RWPE2 (cell line): ENCODE data around the gene HECTD4.

ENCODE experiments used
- ATAC-seq: fragments of 200-7000 bp; cut with Tn5 transposase; 3 replicates; pipeline ENCODE4 v1.9.1; 2021; ENCODE audit warnings: low read depth
- DNase-seq: peaks from one replicate; pipeline ENCODE4 v3.0.0-alpha.2; 2020; ENCODE audit warnings: low spot score
- H3K27ac ChIP-seq: fragments of 450-650 bp; 2 replicates; pipeline ENCODE4 v1.5.1; 2017; ENCODE audit warnings: mild to moderate bottlenecking; ENCODE audit not compliant: poor library complexity, severe bottlenecking
- H3K27me3 ChIP-seq: fragments of 250-450 bp; sonication (Bioruptor Pico); 2 replicates; pipeline ENCODE4 v1.5.1; 2021; ENCODE audit warnings: mild to moderate bottlenecking, moderate library complexity; ENCODE audit not compliant: insufficient read depth, poor library complexity, severe bottlenecking
- H3K36me3 ChIP-seq: fragments of 250-450 bp; sonication (Bioruptor Pico); 2 replicates; pipeline ENCODE4 v1.5.1; 2020; ENCODE audit warnings: low read depth, mild to moderate bottlenecking, moderate library complexity
- H3K4me1 ChIP-seq: fragments of 250-450 bp; sonication (Bioruptor Pico); 2 replicates; pipeline ENCODE4 v1.5.1; 2021; ENCODE audit warnings: mild to moderate bottlenecking, moderate library complexity; ENCODE audit not compliant: insufficient read depth, poor library complexity, severe bottlenecking
- H3K4me3 ChIP-seq: fragments of 250-450 bp; sonication (Bioruptor Pico); 2 replicates; pipeline ENCODE4 v1.5.1; 2021; ENCODE audit warnings: mild to moderate bottlenecking, moderate library complexity; ENCODE audit not compliant: severe bottlenecking
- H3K9me3 ChIP-seq: fragments of 250-450 bp; sonication (Bioruptor Pico); 2 replicates; pipeline ENCODE4 v1.5.1; 2021; ENCODE audit warnings: mild to moderate bottlenecking, moderate library complexity; ENCODE audit not compliant: severe bottlenecking
- TF ChIP-seq, protein P1 (sequence below): fragments of 450-650 bp; IDR thresholded peaks from one replicate; pipeline ENCODE4 v1.5.1; 2017; ENCODE audit warnings: mild to moderate bottlenecking, moderate library complexity; ENCODE audit not compliant: poor library complexity, severe bottlenecking

Gene HECTD4

DNA sequence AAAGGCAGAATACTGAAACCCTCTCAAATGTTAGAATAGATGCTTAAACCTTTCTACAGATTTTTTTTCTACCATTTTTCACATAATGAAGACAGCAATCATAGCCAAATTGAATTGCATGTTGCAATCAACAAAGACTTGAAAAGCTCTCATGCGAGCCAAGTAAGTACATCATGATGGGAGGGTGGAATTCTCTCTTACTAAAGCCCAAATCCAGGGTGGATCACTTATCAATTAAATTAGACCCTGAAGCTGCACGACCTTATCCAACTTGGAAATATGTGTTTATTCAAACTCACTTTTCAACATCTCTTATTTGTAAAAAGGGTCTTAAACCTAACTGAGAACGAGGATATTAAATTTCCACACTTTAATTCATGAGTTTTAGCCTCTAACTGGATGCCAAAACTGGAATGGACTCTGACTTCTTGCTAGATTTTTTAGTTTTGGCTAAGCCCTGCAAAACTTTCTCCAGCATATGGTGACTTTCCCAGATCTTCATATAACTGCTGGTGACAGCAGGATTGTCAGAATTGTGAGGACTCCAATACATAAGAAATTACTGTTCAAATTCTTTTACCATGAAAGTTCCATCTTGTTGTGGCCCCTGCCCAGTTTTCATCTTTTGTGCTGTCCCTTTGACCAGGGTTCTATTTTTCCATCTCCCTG, 53.6 kb downstream of the HECTD4 start:
- DNase-seq: no peak
- H3K36me3 ChIP-seq: no peaks in the 10 kb centered on the region
- no peaks in the 10 kb centered on the region for H3K9me3 ChIP-seq
- H3K4me1 ChIP-seq: no peaks in the 10 kb centered on the region
- no peaks in the 10 kb centered on the region for H3K27me3 ChIP-seq
- H3K27ac ChIP-seq: no peak overlapping the region
- no peak overlapping the region for H3K4me3 ChIP-seq
- no peak for ATAC-seq
- TF ChIP-seq, protein P1, sequence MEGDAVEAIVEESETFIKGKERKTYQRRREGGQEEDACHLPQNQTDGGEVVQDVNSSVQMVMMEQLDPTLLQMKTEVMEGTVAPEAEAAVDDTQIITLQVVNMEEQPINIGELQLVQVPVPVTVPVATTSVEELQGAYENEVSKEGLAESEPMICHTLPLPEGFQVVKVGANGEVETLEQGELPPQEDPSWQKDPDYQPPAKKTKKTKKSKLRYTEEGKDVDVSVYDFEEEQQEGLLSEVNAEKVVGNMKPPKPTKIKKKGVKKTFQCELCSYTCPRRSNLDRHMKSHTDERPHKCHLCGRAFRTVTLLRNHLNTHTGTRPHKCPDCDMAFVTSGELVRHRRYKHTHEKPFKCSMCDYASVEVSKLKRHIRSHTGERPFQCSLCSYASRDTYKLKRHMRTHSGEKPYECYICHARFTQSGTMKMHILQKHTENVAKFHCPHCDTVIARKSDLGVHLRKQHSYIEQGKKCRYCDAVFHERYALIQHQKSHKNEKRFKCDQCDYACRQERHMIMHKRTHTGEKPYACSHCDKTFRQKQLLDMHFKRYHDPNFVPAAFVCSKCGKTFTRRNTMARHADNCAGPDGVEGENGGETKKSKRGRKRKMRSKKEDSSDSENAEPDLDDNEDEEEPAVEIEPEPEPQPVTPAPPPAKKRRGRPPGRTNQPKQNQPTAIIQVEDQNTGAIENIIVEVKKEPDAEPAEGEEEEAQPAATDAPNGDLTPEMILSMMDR: no peak

DNA sequence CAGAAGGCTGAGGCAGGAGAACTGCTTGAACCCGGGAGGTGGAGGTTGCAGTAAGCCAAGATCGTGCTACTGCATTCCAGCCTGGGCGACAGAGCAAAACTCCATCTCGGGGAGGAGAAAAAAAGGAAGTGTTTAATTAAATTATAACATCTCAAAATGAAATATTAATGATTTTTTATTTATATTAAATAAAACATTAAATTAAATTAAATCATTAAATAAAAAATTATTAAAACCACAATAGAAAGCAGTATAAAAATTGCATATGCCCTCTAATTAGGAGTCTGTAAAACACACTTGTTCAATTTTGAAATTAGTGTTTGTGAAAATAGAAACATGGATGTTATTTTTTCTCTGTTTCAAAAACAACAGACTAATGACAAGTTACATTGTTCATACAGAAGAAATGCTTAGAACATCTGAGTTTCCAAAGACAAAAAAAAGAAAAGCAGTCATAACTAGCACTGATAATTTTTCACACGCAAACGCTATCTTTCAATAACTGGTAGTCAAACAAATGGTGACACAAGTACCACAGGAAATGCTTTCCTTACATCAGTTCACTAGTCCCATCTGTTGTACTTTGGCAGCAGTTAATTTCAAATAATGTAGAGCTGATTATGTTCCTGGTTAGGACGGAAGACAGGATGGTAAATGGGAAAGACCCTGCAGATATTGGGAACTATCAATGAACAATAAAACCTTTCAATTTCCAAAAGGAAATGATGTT, 54.9 kb downstream of the HECTD4 start:
- Histone ChIP-seq H3K4me3 (no peak overlapping the region), H3K27me3 (no peaks in the 10 kb centered on the region), H3K36me3 (no peaks in the 10 kb centered on the region), H3K9me3 (no peaks in the 10 kb centered on the region), H3K4me1 (no peaks in the 10 kb centered on the region), H3K27ac (no peak overlapping the region)
- DNase-seq (no peak), ATAC-seq (no peak)
- TF ChIP-seq, protein P1: no peak

DNA sequence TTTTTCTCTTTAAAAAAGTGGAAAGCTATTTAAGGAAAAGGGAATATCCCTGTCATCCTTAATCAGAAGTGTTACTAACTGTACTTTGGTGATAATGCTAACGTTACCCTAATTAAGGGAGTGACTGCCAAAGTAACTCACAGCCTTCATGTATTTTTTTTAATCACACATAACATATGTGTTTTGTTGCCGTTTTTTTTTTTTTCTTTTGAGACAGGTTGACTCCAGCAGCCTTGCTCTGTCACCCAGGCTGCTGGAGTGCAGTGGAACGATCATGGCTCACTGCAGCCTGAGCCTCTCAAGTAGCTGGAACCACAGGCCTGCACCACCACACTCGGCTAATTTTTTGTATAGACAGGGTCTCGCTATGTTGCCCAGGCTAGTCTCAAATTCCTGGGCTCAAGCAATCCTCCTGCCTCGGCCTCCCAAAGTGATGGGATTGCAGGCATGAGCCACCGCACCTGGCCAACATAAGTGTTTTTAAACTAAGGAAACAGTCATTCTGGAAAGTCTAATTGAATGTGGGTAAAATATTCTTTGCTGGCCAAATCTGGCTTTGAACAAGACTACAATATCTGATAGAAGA, 56.5 kb downstream of the HECTD4 start:
- no peaks in the 10 kb centered on the region for H3K36me3 ChIP-seq
- H3K27ac ChIP-seq: no peak overlapping the region
- TF ChIP-seq, protein P1: no peak
- DNase-seq (no peak), ATAC-seq (no peak)
- H3K9me3 ChIP-seq: no peaks in the 10 kb centered on the region
- no peaks in the 10 kb centered on the region for H3K4me1 ChIP-seq
- H3K4me3 ChIP-seq: no peak overlapping the region
- no peaks in the 10 kb centered on the region for H3K27me3 ChIP-seq

DNA sequence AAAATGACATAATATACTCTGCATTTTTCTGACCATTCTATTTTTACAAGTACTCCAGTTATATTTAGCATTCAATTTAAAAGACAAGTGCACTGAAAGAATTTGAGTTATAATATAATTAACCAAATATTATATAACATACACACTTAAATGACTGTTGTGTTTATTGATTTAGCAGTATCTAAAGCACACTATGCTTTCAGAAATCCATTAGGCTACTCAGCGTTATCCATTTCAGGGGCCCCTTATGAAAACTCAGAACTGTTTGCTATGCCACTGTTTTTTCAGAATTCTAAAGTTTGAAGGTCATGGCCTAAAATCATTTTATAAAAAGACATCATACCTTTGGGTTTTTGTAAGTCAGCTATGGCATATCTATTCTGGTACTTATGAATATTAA, 57.1 kb downstream of the HECTD4 start:
- H3K36me3 ChIP-seq: no peaks in the 10 kb centered on the region
- no peak for ATAC-seq
- no peak overlapping the region for H3K4me3 ChIP-seq
- H3K9me3 ChIP-seq: no peaks in the 10 kb centered on the region
- TF ChIP-seq, protein P1: no peak
- H3K4me1 ChIP-seq: no peaks in the 10 kb centered on the region
- no peaks in the 10 kb centered on the region for H3K27me3 ChIP-seq
- H3K27ac ChIP-seq: no peak overlapping the region
- DNase-seq: no peak
